WTC11 (cell line): Measurements from ENCODE around the gene NLRX1. TPM values are rescaled to one million over a fixed set of nuclear protein-coding genes. Genes with fewer than 3 reads are reported as not detected.

ENCODE experiments used
- ATAC-seq: fragments of 200-7000 bp; cut with Tn5 transposase; 2 replicates; pipeline ENCODE4 v1.10.0; 2021; ENCODE audit warnings: mild to moderate bottlenecking, moderate library complexity
- CTCF ChIA-PET: fragments of 300-600 bp; sonication (Branson Sonifier 250); formaldehyde crosslinking; loops from one replicate; lab custom pipeline; 2021; ENCODE audit warnings: antibody characterized with exemption; lab: Charles Lee
- POLR2A ChIA-PET: fragments of 350-600 bp; sonication (Branson Sonifier 250); formaldehyde crosslinking; loops from one replicate; lab custom pipeline; 2021; ENCODE audit warnings: antibody characterized with exemption; lab: Charles Lee
- DNase-seq: peaks from one replicate; pipeline ENCODE4 v3.0.0; 2021; ENCODE audit warnings: low spot score
- H3K27ac Mint-ChIP-seq: 2 replicates; pipeline ENCODE4 v1.8.0; 2021; ENCODE audit warnings: mixed read lengths
- H3K27me3 Mint-ChIP-seq: 2 replicates; pipeline ENCODE4 v1.8.0; 2021; ENCODE audit warnings: low read depth, mild to moderate bottlenecking, moderate library complexity, mixed read lengths
- H3K36me3 Mint-ChIP-seq: 2 replicates; pipeline ENCODE4 v1.8.0; 2021; ENCODE audit warnings: mixed read lengths
- H3K4me1 Mint-ChIP-seq: 2 replicates; pipeline ENCODE4 v1.8.0; 2022; ENCODE audit warnings: mixed read lengths
- H3K4me3 Mint-ChIP-seq: 2 replicates; pipeline ENCODE4 v1.8.0; 2021; ENCODE audit warnings: mild to moderate bottlenecking, moderate library complexity, mixed read lengths
- H3K9me3 Mint-ChIP-seq: 2 replicates; pipeline ENCODE4 v1.8.0; 2021; ENCODE audit warnings: mixed read lengths
- EMX1 ChIP-seq: fragments of 250-450 bp; sonication (Bioruptor Pico); IDR thresholded peaks from 2 replicates; pipeline ENCODE4 v1.8.0; 2021; ENCODE audit warnings: mild to moderate bottlenecking
- ESRRA ChIP-seq: sonication (generic); formaldehyde crosslinking; IDR thresholded peaks from 2 replicates; pipeline ENCODE4 v1.8.1; 2022; ENCODE audit warnings: mild to moderate bottlenecking, missing genetic modification reagents, borderline replicate concordance
- ETV6 ChIP-seq: sonication (generic); formaldehyde crosslinking; IDR thresholded peaks from 2 replicates; pipeline ENCODE4 v1.8.1; 2022; ENCODE audit warnings: mild to moderate bottlenecking, missing genetic modification reagents
- GRHL2 ChIP-seq: fragments of 250-450 bp; sonication (Bioruptor Pico); IDR thresholded peaks from 2 replicates; pipeline ENCODE4 v1.8.0; 2022; ENCODE audit warnings: mild to moderate bottlenecking, moderate library complexity; ENCODE audit not compliant: insufficient replicate concordance, severe bottlenecking
- KAT7 ChIP-seq: sonication (generic); formaldehyde crosslinking; IDR thresholded peaks from 2 replicates; pipeline ENCODE4 v1.8.1; 2023; ENCODE audit warnings: missing genetic modification reagents, mild to moderate bottlenecking, borderline replicate concordance
- NR1H2 ChIP-seq: sonication (generic); formaldehyde crosslinking; IDR thresholded peaks from 2 replicates; pipeline ENCODE4 v1.9.0; 2021; ENCODE audit warnings: mild to moderate bottlenecking, moderate library complexity, missing genetic modification reagents
- NR3C1 ChIP-seq: sonication (generic); formaldehyde crosslinking; conservative IDR thresholded peaks from 2 replicates; pipeline ENCODE4 v1.8.1; 2023; ENCODE audit warnings: low read depth, mild to moderate bottlenecking, missing genetic modification reagents
- OVOL2 ChIP-seq: fragments of 250-450 bp; sonication (Bioruptor Pico); IDR thresholded peaks from 2 replicates; pipeline ENCODE4 v1.9.0; 2021; ENCODE audit warnings: mild to moderate bottlenecking, borderline replicate concordance
- SMAD4 ChIP-seq: sonication (generic); formaldehyde crosslinking; IDR thresholded peaks from 2 replicates; pipeline ENCODE4 v1.8.0; 2022; ENCODE audit warnings: mild to moderate bottlenecking, missing genetic modification reagents
- TEAD1 ChIP-seq: sonication (generic); formaldehyde crosslinking; IDR thresholded peaks from 2 replicates; pipeline ENCODE4 v1.8.0; 2022; ENCODE audit warnings: mild to moderate bottlenecking, missing genetic modification reagents
- ZNF138 ChIP-seq: sonication (generic); formaldehyde crosslinking; conservative IDR thresholded peaks from 2 replicates; pipeline ENCODE4 v1.8.1; 2022; ENCODE audit warnings: mild to moderate bottlenecking, moderate library complexity, missing genetic modification reagents
- ZNF317 ChIP-seq: sonication (generic); formaldehyde crosslinking; IDR thresholded peaks from 2 replicates; pipeline ENCODE4 v1.8.1; 2023; ENCODE audit warnings: low read depth, mild to moderate bottlenecking, moderate library complexity, missing genetic modification reagents, borderline replicate concordance
- ZNF396 ChIP-seq: fragments of 250-450 bp; sonication (Bioruptor Pico); IDR thresholded peaks from 2 replicates; pipeline ENCODE4 v1.8.0; 2021; ENCODE audit warnings: mild to moderate bottlenecking, moderate library complexity, borderline replicate concordance
- ZNF416 ChIP-seq: fragments of 250-450 bp; sonication (Bioruptor Pico); IDR thresholded peaks from 2 replicates; pipeline ENCODE4 v1.9.0; 2021; ENCODE audit warnings: mild to moderate bottlenecking, inconsistent platforms
- ZNF423 ChIP-seq: fragments of 250-450 bp; sonication (Bioruptor Pico); IDR thresholded peaks from 2 replicates; pipeline ENCODE4 v2.1.2; 2022; ENCODE audit warnings: mild to moderate bottlenecking, moderate library complexity
- total RNA-seq: library from RNA; stranded (reverse); gene quantifications from 3 replicates; pipeline ENCODE4 v1.2.3, GENCODE V29; 2021
- TF ChIP-seq, protein P1 (sequence below): fragments of 200-600 bp; IDR thresholded peaks from 2 replicates; pipeline ENCODE4 v1.8.0; 2022; ENCODE audit warnings: antibody characterized with exemption
- TF ChIP-seq, protein P2 (sequence below): fragments of 250-450 bp; sonication (Bioruptor Pico); IDR thresholded peaks from 2 replicates; pipeline ENCODE4 v1.9.0; 2021; ENCODE audit warnings: mild to moderate bottlenecking, borderline replicate concordance
- TF ChIP-seq, protein P3 (sequence below): sonication (generic); formaldehyde crosslinking; IDR thresholded peaks from 2 replicates; pipeline ENCODE4 v1.8.1; 2023; ENCODE audit warnings: mild to moderate bottlenecking, missing genetic modification reagents
- TF ChIP-seq, protein P4 (sequence below): sonication (generic); formaldehyde crosslinking; conservative IDR thresholded peaks from 2 replicates; pipeline ENCODE4 v1.8.1; 2022; ENCODE audit warnings: mild to moderate bottlenecking, missing genetic modification reagents
- TF ChIP-seq, protein P5 (sequence below): sonication (generic); formaldehyde crosslinking; IDR thresholded peaks from 2 replicates; pipeline ENCODE4 v1.8.0; 2022; ENCODE audit warnings: missing genetic modification reagents

NLRX1 gene
- total RNA-seq, 1 experiment from 2014 or later: 20.8 TPM

DNA sequence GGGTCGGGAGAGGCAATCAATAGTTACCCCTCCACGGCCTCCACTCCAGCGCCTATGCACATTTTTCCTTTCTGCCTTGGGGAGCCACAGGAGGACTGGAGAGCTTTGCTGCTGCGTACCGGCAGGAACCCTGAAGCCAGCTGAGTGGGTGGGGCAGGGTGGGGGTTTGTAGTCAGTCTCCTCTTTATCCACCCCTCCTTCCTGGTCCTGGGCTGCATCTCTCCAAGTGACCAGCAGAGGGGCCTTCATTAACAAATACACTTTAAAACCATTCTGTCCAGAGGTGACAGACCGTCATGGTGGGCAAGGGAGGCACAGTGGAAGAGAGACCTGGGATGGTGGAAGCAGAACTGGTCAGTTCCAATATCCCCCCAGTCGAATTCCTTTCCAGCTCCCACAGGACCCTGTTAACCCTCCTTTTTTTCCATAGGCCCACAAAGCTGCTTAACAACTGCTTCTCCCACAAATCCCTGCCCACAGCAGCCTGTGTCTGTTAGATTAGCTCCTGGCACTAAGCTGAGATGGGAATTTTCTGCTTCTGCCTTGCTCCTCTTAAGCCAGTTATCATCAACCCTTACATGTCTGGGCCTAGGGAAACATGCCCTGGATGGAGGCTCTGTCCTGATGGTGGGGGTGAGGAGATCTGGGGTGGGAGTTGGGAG is 23.6 kb upstream of the NLRX1 start:
- no peaks in the 10 kb centered on the region for H3K36me3 Mint-ChIP-seq
- DNase-seq (peak; percentile 84), ATAC-seq (peak; percentile 83)
- no peaks in the 10 kb centered on the region for H3K9me3 Mint-ChIP-seq
- H3K27me3 Mint-ChIP-seq: peaks cover 43% of the 10 kb centered on the region
- H3K4me1 Mint-ChIP-seq: peaks cover 23% of the 10 kb centered on the region
- no peak overlapping the region for H3K4me3 Mint-ChIP-seq
- ChIA-PET CTCF (interaction anchor here (0.6 to 2.5 kb wide), 44 partner anchors 8 to 1302 kb away, joined by 3 to 31 read pairs (median 4); partner anchors contain the start of genes C1QTNF5, C2CD2L, CBL and DPAGT1), POLR2A (interaction anchor here (0.6 to 1.1 kb wide), 2 partner anchors 20 to 23 kb away, joined by 3 to 4 read pairs; partner anchors contain the start of gene HINFP)
- no peak for TF ChIP-seq OVOL2 (CRISPR knock-in tag)
- TF ChIP-seq, protein P1, sequence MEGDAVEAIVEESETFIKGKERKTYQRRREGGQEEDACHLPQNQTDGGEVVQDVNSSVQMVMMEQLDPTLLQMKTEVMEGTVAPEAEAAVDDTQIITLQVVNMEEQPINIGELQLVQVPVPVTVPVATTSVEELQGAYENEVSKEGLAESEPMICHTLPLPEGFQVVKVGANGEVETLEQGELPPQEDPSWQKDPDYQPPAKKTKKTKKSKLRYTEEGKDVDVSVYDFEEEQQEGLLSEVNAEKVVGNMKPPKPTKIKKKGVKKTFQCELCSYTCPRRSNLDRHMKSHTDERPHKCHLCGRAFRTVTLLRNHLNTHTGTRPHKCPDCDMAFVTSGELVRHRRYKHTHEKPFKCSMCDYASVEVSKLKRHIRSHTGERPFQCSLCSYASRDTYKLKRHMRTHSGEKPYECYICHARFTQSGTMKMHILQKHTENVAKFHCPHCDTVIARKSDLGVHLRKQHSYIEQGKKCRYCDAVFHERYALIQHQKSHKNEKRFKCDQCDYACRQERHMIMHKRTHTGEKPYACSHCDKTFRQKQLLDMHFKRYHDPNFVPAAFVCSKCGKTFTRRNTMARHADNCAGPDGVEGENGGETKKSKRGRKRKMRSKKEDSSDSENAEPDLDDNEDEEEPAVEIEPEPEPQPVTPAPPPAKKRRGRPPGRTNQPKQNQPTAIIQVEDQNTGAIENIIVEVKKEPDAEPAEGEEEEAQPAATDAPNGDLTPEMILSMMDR: peak; percentile 52
- H3K27ac Mint-ChIP-seq: no peak overlapping the region

DNA sequence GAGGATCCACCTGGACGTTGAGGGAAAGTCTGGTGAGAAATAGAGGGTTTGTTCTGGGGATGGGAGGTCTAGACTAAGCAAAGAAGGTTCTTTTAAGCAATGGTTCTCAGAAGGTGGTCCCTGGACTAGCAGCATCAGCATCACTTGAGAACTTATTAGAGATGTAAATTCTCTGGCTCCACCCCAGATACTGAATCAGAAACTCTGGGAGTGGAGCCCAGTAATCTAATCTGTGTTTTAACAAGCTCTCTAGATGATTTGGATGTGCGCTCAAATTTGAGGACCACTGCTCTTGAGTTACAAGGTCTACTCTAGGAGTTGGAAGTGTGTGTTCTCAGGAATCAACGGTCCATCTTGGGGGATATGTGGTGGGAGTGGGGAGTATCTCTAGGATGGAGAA is 23.0 kb upstream of the NLRX1 start:
- no peak overlapping the region for H3K4me3 Mint-ChIP-seq
- ChIA-PET POLR2A (no interaction called here), CTCF (interaction anchor here (0.7 to 2.5 kb wide), 17 partner anchors 11 to 194 kb away, joined by 3 to 31 read pairs (median 5); partner anchors contain the start of genes CBL, DPAGT1, HINFP and NHERF4)
- no peaks in the 10 kb centered on the region for H3K9me3 Mint-ChIP-seq
- peaks cover 25% of the 10 kb centered on the region for H3K4me1 Mint-ChIP-seq
- H3K36me3 Mint-ChIP-seq: no peaks in the 10 kb centered on the region
- H3K27ac Mint-ChIP-seq: no peak overlapping the region
- no peak for DNase-seq
- H3K27me3 Mint-ChIP-seq: peaks cover 48% of the 10 kb centered on the region
- ATAC-seq: no peak
- TF ChIP-seq ZNF416 (CRISPR knock-in tag) (no peak), SMAD4 (CRISPR knock-in tag) (no peak), NR3C1 (CRISPR knock-in tag) (no peak), ZNF138 (no peak), ZNF396 (CRISPR knock-in tag) (no peak), EMX1 (no peak), ZNF423 (CRISPR knock-in tag) (no peak), ESRRA (CRISPR knock-in tag) (no peak), ETV6 (CRISPR knock-in tag) (no peak), KAT7 (CRISPR knock-in tag) (no peak), NR1H2 (CRISPR knock-in tag) (no peak), GRHL2 (CRISPR knock-in tag) (no peak), ZNF317 (CRISPR knock-in tag) (no peak), TEAD1 (CRISPR knock-in tag) (no peak)
- TF ChIP-seq, protein P2, sequence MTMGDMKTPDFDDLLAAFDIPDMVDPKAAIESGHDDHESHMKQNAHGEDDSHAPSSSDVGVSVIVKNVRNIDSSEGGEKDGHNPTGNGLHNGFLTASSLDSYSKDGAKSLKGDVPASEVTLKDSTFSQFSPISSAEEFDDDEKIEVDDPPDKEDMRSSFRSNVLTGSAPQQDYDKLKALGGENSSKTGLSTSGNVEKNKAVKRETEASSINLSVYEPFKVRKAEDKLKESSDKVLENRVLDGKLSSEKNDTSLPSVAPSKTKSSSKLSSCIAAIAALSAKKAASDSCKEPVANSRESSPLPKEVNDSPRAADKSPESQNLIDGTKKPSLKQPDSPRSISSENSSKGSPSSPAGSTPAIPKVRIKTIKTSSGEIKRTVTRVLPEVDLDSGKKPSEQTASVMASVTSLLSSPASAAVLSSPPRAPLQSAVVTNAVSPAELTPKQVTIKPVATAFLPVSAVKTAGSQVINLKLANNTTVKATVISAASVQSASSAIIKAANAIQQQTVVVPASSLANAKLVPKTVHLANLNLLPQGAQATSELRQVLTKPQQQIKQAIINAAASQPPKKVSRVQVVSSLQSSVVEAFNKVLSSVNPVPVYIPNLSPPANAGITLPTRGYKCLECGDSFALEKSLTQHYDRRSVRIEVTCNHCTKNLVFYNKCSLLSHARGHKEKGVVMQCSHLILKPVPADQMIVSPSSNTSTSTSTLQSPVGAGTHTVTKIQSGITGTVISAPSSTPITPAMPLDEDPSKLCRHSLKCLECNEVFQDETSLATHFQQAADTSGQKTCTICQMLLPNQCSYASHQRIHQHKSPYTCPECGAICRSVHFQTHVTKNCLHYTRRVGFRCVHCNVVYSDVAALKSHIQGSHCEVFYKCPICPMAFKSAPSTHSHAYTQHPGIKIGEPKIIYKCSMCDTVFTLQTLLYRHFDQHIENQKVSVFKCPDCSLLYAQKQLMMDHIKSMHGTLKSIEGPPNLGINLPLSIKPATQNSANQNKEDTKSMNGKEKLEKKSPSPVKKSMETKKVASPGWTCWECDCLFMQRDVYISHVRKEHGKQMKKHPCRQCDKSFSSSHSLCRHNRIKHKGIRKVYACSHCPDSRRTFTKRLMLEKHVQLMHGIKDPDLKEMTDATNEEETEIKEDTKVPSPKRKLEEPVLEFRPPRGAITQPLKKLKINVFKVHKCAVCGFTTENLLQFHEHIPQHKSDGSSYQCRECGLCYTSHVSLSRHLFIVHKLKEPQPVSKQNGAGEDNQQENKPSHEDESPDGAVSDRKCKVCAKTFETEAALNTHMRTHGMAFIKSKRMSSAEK (CRISPR knock-in tag): no peak
- TF ChIP-seq, protein P3, sequence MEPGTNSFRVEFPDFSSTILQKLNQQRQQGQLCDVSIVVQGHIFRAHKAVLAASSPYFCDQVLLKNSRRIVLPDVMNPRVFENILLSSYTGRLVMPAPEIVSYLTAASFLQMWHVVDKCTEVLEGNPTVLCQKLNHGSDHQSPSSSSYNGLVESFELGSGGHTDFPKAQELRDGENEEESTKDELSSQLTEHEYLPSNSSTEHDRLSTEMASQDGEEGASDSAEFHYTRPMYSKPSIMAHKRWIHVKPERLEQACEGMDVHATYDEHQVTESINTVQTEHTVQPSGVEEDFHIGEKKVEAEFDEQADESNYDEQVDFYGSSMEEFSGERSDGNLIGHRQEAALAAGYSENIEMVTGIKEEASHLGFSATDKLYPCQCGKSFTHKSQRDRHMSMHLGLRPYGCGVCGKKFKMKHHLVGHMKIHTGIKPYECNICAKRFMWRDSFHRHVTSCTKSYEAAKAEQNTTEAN (CRISPR knock-in tag): no peak
- TF ChIP-seq, protein P4, sequence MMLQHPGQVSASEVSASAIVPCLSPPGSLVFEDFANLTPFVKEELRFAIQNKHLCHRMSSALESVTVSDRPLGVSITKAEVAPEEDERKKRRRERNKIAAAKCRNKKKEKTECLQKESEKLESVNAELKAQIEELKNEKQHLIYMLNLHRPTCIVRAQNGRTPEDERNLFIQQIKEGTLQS (CRISPR knock-in tag): no peak
- TF ChIP-seq, protein P1: no peak
- TF ChIP-seq, protein P5, sequence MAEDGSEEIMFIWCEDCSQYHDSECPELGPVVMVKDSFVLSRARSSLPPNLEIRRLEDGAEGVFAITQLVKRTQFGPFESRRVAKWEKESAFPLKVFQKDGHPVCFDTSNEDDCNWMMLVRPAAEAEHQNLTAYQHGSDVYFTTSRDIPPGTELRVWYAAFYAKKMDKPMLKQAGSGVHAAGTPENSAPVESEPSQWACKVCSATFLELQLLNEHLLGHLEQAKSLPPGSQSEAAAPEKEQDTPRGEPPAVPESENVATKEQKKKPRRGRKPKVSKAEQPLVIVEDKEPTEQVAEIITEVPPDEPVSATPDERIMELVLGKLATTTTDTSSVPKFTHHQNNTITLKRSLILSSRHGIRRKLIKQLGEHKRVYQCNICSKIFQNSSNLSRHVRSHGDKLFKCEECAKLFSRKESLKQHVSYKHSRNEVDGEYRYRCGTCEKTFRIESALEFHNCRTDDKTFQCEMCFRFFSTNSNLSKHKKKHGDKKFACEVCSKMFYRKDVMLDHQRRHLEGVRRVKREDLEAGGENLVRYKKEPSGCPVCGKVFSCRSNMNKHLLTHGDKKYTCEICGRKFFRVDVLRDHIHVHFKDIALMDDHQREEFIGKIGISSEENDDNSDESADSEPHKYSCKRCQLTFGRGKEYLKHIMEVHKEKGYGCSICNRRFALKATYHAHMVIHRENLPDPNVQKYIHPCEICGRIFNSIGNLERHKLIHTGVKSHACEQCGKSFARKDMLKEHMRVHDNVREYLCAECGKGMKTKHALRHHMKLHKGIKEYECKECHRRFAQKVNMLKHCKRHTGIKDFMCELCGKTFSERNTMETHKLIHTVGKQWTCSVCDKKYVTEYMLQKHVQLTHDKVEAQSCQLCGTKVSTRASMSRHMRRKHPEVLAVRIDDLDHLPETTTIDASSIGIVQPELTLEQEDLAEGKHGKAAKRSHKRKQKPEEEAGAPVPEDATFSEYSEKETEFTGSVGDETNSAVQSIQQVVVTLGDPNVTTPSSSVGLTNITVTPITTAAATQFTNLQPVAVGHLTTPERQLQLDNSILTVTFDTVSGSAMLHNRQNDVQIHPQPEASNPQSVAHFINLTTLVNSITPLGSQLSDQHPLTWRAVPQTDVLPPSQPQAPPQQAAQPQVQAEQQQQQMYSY (CRISPR knock-in tag): no peak
